ENCODE measurements around the gene KRT78.

Gene KRT78

DNA sequence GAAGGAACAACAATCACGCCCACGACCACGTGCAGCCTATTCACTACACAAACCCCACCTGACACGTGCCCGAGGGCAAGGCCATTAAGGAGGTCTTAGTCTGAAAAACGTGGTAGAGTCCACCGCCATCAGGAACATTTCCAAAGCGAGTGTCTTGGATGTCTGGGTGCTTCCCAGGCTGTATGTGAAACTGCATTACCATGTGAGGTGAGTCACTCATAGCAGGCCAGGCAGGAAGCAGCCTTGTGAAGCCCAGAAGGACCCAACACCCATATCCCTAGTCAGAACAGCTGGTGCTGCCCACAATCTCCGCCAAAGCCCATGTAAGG is 11.4 kb downstream of the KRT78 start:
- Histone ChIP-seq H3K27me3 (ENCODE audit: insufficient read depth, low read length) (no peaks in the 10 kb centered on the region; the same call in 1 of the 2 replicates), H3K27ac (ENCODE audit: low read depth, low read length) (no peak overlapping the region), H3K9ac (ENCODE audit: low read depth, low read length) (no peak overlapping the region), H3K4me3 (ENCODE audit: low read length) (no peak overlapping the region), H3K36me3 (ENCODE audit: insufficient read depth, low read length) (no peaks in the 10 kb centered on the region), H3K9me3 (ENCODE audit: insufficient read depth, low read depth, low read length) (no peaks in the 10 kb centered on the region), H3K4me1 (ENCODE audit: insufficient read depth, low read length) (no peaks in the 10 kb centered on the region)
- 85% methylated on average over 9 of the region's 9 CpGs for WGBS

DNA sequence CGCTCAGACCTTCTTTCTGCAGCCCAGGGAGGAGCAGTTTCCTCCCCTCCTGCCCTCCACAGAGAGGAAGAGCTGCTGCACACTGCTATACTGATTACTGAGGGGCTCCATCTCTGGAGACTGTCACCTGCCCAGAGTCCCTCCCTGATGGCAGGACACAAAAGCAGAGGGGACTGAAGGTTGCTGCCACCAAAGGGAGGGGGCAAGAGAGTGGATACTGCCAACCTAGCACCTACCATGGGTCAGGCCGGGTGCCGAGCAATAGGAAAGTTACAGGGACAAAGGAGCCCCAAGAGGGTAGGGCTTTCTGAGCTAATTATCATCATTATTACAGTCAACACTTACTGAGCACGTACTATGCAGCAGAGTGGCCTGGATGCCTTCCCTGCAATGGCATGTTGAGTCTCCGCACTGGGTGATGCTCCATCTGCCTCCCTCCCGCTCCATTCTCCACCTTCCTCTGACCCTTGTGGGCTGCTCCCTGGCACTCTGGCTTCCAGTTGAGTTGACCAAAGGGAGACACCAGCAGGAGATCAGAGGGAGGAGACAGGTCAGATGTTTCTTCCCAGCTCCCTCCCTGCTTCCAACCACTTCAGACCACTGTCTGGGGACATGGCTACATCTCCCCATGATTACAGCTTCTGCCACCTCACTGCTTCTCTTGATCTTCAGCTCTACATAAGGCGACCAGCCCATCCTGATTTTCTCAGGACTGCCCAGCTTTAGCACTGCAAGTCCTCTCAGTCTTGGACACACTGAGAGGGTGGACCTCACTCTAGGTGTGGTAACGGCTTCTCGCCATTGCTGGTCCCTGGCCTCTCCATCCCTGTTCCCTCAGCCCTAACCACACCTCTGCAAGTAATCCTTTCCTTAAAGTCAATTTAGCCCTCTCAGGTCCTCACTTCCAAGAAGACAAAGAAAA is 12.0 kb downstream of the KRT78 start:
- H3K4me3 ChIP-seq (ENCODE audit: low read length), result no peak overlapping the region
- no peak overlapping the region for H3K27ac ChIP-seq (ENCODE audit: low read depth, low read length)
- no peaks in the 10 kb centered on the region for H3K36me3 ChIP-seq (ENCODE audit: insufficient read depth, low read length)
- H3K4me1 ChIP-seq (ENCODE audit: insufficient read depth, low read length), result no peaks in the 10 kb centered on the region
- H3K9me3 ChIP-seq (ENCODE audit: insufficient read depth, low read depth, low read length), result no peaks in the 10 kb centered on the region
- WGBS, result 90% methylated on average over 9 of the region's 9 CpGs
- no peaks in the 10 kb centered on the region for H3K27me3 ChIP-seq (ENCODE audit: insufficient read depth, low read length)
- no peak overlapping the region for H3K9ac ChIP-seq (ENCODE audit: low read depth, low read length)

DNA sequence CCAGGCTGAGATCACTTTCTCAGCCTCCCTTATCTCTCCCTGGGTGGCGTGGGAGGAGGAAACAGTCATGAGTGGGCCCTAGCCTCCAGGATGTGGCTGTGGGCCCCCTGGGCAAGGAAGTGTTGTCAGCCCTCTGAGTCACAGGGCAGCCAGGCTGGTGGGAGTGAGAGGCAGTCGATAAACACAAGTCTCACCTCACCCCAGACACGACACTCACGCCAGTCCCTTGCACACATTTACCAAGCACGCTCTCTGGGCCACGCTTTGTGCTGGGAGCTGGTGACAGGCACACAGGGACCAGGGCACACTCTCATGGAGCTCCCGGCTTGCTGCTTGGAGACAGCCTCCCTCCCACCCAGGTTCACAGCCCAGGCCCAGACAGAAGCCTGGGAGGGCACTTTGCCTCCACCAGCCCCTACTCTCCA is 12.7 kb downstream of the KRT78 start:
- Histone ChIP-seq H3K9me3 (ENCODE audit: insufficient read depth, low read depth, low read length) (no peaks in the 10 kb centered on the region), H3K27ac (ENCODE audit: low read depth, low read length) (no peak overlapping the region), H3K36me3 (ENCODE audit: insufficient read depth, low read length) (no peaks in the 10 kb centered on the region), H3K4me1 (ENCODE audit: insufficient read depth, low read length) (no peaks in the 10 kb centered on the region), H3K9ac (ENCODE audit: low read depth, low read length) (no peak overlapping the region), H3K4me3 (ENCODE audit: low read length) (no peak overlapping the region), H3K27me3 (ENCODE audit: insufficient read depth, low read length) (no peaks in the 10 kb centered on the region)
- 91% methylated on average over 7 of the region's 7 CpGs for WGBS

DNA sequence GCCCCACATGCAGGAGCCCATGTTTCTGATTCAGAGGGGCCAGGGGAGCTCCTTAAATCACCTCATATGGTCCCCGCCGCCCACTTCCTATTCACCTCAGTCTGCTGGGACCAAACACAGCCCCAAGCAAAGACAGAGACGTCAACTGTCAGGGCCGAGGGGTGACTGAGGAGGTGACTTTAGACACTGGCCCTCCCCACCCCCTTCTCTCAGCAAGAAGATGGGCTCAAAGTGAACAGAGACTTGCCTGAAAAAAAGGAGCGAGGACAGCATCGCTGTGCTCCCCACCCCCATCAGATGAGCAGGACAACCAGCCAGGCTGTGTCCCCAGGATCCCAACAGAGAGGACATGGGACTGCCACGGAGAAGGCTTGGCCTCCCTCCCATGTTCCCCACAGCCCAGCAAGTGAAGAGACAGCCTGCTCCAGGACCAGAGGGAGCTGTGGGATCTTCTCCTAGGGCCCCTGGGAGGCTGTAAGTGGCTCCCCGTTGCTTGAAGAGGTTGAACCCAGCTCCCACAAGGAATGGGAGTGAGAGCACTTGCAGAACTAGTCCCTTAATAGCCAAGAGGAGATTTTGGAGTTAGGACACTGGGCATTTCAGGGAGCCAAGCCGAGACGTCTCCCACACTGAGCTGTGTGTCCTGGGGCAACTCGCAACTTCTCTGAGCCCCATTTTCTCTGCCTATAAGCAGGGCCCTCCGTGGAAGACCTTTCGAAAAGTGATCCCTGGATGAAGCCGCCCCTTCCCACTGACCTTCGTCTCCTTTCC is 13.3 kb downstream of the KRT78 start:
- no peaks in the 10 kb centered on the region for H3K27me3 ChIP-seq (ENCODE audit: insufficient read depth, low read length)
- H3K4me3 ChIP-seq (ENCODE audit: low read length), result no peak overlapping the region
- no peak overlapping the region for H3K9ac ChIP-seq (ENCODE audit: low read depth, low read length)
- 86% methylated on average over 15 of the region's 15 CpGs for WGBS
- H3K4me1 ChIP-seq (ENCODE audit: insufficient read depth, low read length), result no peaks in the 10 kb centered on the region
- H3K36me3 ChIP-seq (ENCODE audit: insufficient read depth, low read length), result no peaks in the 10 kb centered on the region
- no peaks in the 10 kb centered on the region for H3K9me3 ChIP-seq (ENCODE audit: insufficient read depth, low read depth, low read length)
- H3K27ac ChIP-seq (ENCODE audit: low read depth, low read length), result no peak overlapping the region

DNA sequence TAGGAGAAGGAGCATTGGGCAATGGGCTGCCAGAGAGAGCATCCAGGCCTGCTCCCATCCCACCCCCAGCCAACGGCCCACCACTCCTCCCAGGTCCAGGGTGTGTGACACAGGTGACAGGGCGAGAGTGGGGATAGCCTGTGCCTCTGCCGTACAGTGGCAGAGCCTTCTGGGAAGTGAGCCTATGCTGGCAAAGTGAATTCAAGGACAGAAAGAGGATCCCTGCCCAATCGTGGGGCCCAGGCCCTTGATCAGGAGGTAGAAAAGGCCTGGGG is 14.1 kb downstream of the KRT78 start:
- H3K4me3 ChIP-seq (ENCODE audit: low read length), result no peak overlapping the region
- H3K9me3 ChIP-seq (ENCODE audit: insufficient read depth, low read depth, low read length), result no peaks in the 10 kb centered on the region
- H3K27ac ChIP-seq (ENCODE audit: low read depth, low read length), result no peak overlapping the region
- 88% methylated on average over 4 of the region's 4 CpGs for WGBS
- H3K9ac ChIP-seq (ENCODE audit: low read depth, low read length), result no peak overlapping the region
- no peaks in the 10 kb centered on the region for H3K36me3 ChIP-seq (ENCODE audit: insufficient read depth, low read length)
- no peaks in the 10 kb centered on the region for H3K27me3 ChIP-seq (ENCODE audit: insufficient read depth, low read length)
- no peaks in the 10 kb centered on the region for H3K4me1 ChIP-seq (ENCODE audit: insufficient read depth, low read length)

DNA sequence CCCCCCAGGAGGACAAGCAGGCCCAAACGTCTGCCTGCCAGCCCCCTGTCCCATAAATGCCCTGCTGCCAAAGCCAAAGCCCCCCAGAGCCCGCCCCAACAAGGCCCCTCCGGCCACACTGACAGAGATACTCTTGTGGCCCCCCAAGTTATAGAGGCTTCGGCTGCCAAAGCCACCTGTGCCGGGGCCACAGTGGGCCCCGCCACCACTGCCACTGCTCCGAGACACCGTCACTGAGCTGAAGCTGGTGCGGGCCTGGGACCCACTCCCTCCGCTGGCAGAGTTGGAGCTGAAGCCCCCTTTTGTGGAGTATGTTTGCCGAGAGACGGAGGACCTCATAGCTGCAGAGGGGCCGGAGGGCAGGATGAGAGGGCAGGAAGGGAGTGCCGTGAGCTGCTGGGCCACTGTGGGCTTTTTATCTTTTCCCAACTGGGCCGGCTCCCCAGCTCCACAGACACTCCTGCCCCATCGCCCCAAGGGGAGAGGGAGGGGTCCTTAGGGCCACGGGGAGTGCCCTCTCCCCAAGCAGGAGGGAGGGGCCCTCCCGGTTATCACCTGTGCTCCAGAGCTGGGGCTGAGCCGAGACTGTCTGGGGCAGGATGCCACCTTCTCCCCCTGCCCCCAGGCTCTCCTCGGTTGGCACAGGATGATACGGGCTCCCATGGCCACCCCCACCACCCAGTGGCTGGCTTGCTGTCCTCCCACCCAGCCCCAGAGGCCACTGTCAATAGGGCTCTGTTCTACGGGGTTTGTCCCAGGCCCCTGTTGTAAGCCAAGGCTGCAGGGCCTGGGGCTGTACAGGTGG is 14.7 kb downstream of the KRT78 start, which contains the start of gene KRT79:
TSS of gene KRT79 (minus strand) at position 390 of the 805 bp plus-strand sequence. CDS start at position 339, 51 bp downstream.
- Histone ChIP-seq H3K4me1 (ENCODE audit: insufficient read depth, low read length) (no peaks in the 10 kb centered on the region), H3K9me3 (ENCODE audit: insufficient read depth, low read depth, low read length) (no peaks in the 10 kb centered on the region), H3K36me3 (ENCODE audit: insufficient read depth, low read length) (no peaks in the 10 kb centered on the region), H3K27me3 (ENCODE audit: insufficient read depth, low read length) (no peaks in the 10 kb centered on the region), H3K4me3 (ENCODE audit: low read length) (no peak within 1 kb of the TSS), H3K9ac (ENCODE audit: low read depth, low read length) (no peak within 1 kb of the TSS), H3K27ac (ENCODE audit: low read depth, low read length) (no peak within 1 kb of the TSS)
- WGBS, result 94% methylated on average over 22 of the region's 22 CpGs

DNA sequence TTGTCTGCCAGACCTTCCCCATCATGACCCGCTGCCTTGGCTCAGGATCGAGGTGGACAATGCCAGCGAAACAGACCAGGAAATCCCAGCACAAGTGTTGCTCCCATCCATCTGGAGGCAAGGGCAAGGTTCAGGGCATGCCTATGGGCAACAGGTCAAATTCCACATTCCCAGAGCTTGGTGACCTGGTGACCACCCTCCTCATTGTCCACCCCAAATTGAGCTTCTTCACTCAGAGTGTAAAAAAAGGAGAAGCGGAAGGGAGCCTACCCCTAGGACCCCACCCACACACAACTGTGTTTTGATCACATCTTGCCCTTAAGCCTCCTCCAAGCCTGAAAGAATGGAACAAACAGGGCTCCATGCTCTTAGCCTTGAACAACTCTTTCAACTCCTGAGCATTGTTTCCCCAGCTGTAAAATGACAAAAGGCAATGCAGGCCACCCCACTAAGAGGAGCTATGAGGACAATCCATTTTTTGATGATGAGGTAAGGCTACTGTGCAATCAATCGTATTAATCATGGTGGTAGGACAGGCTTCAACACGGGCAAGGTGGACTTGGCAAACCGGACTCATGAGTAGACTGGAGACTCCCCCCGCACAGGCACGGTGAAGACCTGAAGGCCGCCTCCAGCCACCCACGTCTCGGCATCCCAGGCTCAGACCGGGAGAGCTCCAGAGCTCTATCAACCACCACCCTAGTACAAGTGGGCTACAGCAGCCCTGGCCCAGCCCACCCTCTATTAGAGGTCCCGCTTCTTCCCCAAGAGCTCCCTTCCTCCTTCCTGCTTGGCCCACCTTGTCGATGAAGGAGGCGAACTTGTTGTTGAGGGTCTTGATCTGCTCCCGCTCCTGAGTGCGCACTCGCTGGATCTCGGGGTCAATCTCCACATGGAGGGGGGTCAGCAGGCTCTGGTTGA is 15.5 kb downstream of the KRT78 start:
- WGBS, result 93% methylated on average over 20 of the region's 20 CpGs
- H3K4me1 ChIP-seq (ENCODE audit: insufficient read depth, low read length), result no peaks in the 10 kb centered on the region
- H3K27me3 ChIP-seq (ENCODE audit: insufficient read depth, low read length), result no peaks in the 10 kb centered on the region
- H3K36me3 ChIP-seq (ENCODE audit: insufficient read depth, low read length), result no peaks in the 10 kb centered on the region
- no peak overlapping the region for H3K27ac ChIP-seq (ENCODE audit: low read depth, low read length)
- H3K9me3 ChIP-seq (ENCODE audit: insufficient read depth, low read depth, low read length), result no peaks in the 10 kb centered on the region
- H3K4me3 ChIP-seq (ENCODE audit: low read length), result no peak overlapping the region
- H3K9ac ChIP-seq (ENCODE audit: low read depth, low read length), result no peak overlapping the region

DNA sequence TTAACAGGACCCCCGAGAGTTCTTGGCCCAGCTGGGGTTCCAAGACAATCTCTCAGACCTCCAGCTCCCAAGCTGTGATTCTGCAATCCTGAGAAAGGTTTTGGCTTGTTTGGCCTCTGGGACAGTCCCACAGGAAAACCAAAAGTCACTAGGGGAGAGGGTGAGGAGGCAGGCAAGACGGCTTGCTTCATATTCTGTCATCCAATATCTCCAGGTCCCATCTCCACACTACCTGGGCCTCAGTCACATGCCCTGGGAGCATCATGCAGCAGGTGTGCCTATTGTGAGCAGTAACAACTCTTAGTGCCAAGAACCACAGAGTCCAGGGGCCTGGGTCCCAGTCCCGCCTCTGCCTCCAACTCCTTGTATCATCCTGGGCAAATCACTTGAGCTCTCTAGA is 16.3 kb downstream of the KRT78 start:
- Histone ChIP-seq H3K27me3 (ENCODE audit: insufficient read depth, low read length) (no peaks in the 10 kb centered on the region), H3K4me3 (ENCODE audit: low read length) (no peak overlapping the region), H3K36me3 (ENCODE audit: insufficient read depth, low read length) (no peaks in the 10 kb centered on the region), H3K9ac (ENCODE audit: low read depth, low read length) (no peak overlapping the region), H3K27ac (ENCODE audit: low read depth, low read length) (no peak overlapping the region), H3K9me3 (ENCODE audit: insufficient read depth, low read depth, low read length) (no peaks in the 10 kb centered on the region), H3K4me1 (ENCODE audit: insufficient read depth, low read length) (no peaks in the 10 kb centered on the region)
- WGBS, result 97% methylated on average over 3 of the region's 3 CpGs

DNA sequence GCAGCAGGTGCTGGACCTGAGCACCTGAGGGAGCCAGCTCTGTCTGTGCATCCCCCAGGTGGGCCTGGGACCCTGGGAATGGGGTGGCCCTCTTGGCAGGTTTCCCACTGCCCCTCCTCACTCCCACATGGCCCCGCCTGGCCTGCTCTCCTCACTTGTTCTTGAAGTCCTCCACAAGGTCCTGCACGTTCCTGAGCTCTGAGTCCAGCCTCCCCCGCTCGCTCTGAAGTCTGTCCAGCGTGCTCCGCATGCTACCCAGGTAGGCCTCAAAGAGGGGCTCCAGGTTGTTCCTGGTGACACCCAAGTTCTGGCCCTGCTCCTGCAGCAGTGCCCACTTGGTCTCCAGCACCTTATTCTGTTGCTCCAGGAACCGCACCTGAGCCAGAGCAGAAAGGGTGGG is 17.5 kb downstream of the KRT78 start:
- Histone ChIP-seq H3K9me3 (ENCODE audit: insufficient read depth, low read depth, low read length) (no peaks in the 10 kb centered on the region), H3K27me3 (ENCODE audit: insufficient read depth, low read length) (no peaks in the 10 kb centered on the region), H3K27ac (ENCODE audit: low read depth, low read length) (no peak overlapping the region), H3K4me3 (ENCODE audit: low read length) (no peak overlapping the region), H3K36me3 (ENCODE audit: insufficient read depth, low read length) (no peaks in the 10 kb centered on the region), H3K4me1 (ENCODE audit: insufficient read depth, low read length) (no peaks in the 10 kb centered on the region), H3K9ac (ENCODE audit: low read depth, low read length) (no peak overlapping the region)
- WGBS, result 93% methylated on average over 7 of the region's 7 CpGs

DNA sequence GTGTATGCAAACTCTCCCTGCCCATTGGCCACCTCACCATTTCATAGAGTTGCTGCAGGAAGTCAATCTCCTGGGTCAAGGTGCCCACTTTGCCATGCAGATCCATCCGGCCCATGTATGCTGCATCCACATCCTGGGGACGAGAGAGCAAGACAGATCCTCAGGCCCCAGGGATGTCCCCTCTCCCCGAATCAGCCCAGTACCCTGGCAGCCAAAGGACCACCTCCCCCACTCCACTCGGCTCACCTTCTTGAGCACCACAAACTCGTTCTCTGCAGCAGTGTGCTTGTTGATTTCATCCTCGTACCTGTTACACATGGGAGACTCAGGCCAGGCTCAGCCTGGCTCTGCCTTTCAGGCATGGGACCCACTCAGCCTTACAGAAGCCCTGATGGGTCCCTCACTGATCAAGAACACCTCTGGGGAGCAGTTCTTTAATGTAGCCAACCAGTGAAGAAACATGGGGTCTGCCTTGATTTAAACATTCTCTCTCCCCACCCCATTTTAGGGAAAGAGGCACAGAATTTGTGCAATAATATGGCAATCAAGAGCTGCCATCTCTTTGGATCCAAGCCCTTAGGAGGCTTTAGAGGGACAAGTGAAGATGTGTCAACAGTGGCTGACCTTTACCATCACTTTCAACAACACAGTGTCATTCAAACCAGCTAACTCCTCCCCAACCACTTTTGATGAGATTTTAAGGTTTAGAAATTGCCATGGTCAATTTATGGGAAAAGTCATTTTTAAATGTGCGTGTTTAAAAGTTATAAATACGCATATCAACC is 18.6 kb downstream of the KRT78 start:
- WGBS, result 90% methylated on average over 6 of the region's 8 CpGs
- Histone ChIP-seq H3K4me1 (ENCODE audit: insufficient read depth, low read length) (no peaks in the 10 kb centered on the region), H3K36me3 (ENCODE audit: insufficient read depth, low read length) (no peaks in the 10 kb centered on the region)

More for the DNA sequence above, 18.6 kb downstream of the KRT78 start:
- H3K9me3 ChIP-seq (ENCODE audit: insufficient read depth, low read depth, low read length), result no peaks in the 10 kb centered on the region
- no peak overlapping the region for H3K27ac ChIP-seq (ENCODE audit: low read depth, low read length)
- H3K27me3 ChIP-seq (ENCODE audit: insufficient read depth, low read length), result no peaks in the 10 kb centered on the region
- H3K9ac ChIP-seq (ENCODE audit: low read depth, low read length), result no peak overlapping the region
- no peak overlapping the region for H3K4me3 ChIP-seq (ENCODE audit: low read length)

All from HUES64 (cell line).